Activated CD8-positive, alpha-beta memory T cell treated with anti-CD3 and anti-CD28 coated beads for 1 hour (primary cell): ENCODE data around the gene SHISA6.

Experiments used
- DNase-seq, 2 donors: peaks; one replicate each; pipeline ENCODE4 v3.0.0-alpha.2; 2020; ENCODE audit warnings: low read depth in 1 of 2; ENCODE audit errors: extremely low read depth in 1 of 2

The SHISA6 gene

GRCh38 chr17:11511696-11512095 lies 270.7 kb downstream of the SHISA6 start:
- no peak for DNase-seq

DNA sequence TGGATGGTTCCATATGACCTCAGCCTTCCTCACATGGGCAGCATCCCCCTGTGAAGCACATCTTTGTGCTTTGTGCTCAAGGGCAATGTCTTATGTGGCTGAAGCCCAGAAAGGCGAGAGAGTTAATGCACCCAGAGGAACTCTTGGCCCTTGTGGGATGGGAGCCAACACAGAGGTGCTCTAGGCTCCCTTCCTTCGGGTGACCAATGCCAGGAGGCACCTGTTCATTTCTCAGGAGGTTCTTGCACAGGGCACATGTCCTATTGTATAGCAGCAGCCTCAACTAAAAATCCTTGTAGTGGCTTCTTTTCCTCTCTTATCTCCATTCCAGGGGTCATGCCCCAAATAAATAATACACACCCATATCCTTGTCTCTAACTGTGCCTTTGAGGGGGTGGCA lies 273.6 kb downstream of the SHISA6 start:
- DNase-seq: no peak

GRCh38 chr17:11514981-11515680 lies 274.1 kb downstream of the SHISA6 start:
- DNase-seq: no peak

- no peak for DNase-seq
Observed at GRCh38 chr17:11515901-11516300, 274.9 kb downstream of the SHISA6 start.

DNA sequence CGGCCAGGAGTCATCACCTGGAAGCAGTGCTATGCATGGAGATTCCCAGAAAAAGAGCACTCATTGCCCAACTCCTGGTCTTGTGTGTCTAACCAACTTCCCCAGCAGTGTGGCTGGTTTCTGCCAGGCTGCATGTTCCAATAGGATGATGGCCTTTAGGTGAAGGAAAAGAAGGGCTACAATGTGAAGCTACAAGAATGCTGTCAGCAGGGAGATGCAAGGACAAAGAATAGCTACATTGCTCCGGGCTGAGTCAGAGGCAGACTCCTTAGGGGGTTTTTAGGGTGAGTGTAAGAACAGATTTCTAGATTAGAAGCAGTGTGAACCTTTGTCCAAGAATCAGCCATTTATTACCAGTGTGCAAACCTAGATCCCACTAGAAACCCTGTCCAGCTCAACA lies 294.2 kb downstream of the SHISA6 start:
- no peak for DNase-seq

GRCh38 chr17:11538366-11538765 lies 297.4 kb downstream of the SHISA6 start:
- DNase-seq: no peak

DNA sequence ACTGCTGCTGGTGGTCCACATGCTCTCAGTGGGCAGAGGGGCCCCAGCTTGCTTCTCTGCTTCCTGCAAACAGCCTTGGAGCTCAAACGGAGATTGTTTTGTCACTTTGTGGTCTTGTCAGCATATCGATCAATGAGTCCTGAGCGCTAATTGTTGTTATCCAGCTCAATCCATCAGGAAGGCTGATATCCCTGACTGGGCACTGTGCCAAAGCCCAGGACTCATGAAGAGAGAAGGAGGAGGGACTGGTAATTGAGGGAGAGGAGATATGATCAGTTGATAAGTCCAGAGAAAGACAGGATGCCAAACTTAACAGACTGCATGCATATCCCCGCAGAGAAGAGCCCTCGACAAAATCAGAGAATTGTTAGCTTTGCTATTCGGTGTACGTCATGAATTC lies 298.6 kb downstream of the SHISA6 start:
- no peak for DNase-seq

GRCh38 chr17:11545002-11545401 lies 304.0 kb downstream of the SHISA6 start:
- DNase-seq: no peak

- no peak for DNase-seq
Observed at GRCh38 chr17:11545696-11546095, 304.7 kb downstream of the SHISA6 start.

- no peak for DNase-seq
Observed at GRCh38 chr17:11547853-11548252, 306.8 kb downstream of the SHISA6 start.

GRCh38 chr17:11548398-11548797 lies 307.4 kb downstream of the SHISA6 start:
- DNase-seq: no peak

DNA sequence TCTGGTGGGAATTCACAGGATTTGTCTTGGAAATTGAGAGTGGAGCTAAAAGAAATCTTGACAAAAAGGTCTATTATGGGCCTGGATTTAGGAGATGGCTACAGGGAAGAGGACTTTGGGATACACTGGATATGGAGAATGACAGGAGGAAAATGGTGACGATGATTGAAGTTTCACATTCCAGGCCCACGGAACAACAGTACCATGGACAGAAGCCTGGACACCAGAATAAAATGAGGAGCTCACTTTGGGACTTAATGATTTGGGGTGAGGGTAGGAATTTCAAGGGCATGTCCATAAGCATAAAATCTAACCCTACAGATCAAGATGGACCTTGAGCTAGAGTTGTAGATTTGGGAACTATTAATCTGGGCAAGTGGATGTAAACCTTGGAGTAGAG lies 309.4 kb downstream of the SHISA6 start:
- DNase-seq: no peak

DNA sequence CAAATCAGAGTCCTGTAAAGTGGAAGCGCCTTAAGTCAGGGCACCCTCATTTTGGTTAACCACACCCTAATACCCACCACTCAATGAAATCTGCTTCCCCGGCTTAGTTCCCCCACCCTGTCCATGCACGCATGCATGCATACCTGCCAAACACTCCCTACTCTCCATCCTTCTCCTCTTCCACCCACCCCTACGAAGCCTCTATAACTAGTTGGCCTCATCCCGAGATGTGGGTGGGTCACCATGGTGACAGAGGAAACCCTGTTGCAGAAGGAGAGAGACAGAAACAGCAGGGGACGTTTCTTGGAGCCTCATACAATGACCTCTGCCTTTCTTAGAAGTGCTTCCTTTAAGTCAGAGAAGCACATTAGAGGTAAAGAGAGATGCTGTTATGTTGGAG lies 310.4 kb downstream of the SHISA6 start:
- DNase-seq: no peak

GRCh38 chr17:11553135-11553534 lies 312.1 kb downstream of the SHISA6 start:
- no peak for DNase-seq

DNA sequence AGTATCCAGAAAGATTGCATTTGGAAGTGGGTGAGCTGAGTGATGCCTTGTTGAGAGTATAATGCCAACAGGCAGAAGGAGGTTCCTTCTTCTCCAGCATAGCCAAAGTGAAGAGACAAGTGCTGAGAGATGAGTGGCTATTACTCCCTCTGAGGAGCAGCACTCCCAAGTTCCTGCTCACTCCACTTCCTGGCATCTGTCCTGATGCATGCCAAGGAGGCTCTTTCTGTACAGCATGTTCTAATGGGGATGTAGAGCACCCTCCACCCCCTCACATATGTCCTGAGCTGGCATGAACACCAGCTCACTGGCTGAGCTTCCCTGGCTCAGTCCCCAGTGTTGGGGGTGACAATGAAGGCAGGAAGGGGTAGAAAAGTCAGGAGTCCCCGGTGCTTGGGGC lies 313.0 kb downstream of the SHISA6 start:
- no peak for DNase-seq

DNA sequence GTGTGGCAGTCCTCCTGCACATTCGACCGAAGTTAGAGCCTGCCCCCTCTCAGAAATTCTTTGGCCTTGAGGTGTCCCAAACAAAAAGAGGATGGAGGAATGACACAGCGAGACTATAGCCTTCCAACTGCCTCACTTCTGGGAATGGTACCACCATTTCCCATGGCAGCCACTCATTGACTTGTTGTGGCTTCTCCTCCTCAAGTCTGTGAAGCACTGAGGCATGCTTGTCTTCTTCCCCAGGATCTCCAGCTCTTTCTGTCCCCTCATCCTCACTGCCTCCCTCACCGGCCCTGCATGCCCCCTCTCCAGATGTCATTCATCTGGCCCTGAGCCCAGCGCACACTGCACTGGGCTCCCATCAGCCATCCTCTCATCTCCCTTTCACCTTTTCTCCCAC lies 313.5 kb downstream of the SHISA6 start:
- DNase-seq: no peak

- DNase-seq: no peak
Observed at GRCh38 chr17:11555530-11555929, 314.5 kb downstream of the SHISA6 start.

GRCh38 chr17:11557727-11558452 lies 316.9 kb downstream of the SHISA6 start:
- no peak for DNase-seq

DNA sequence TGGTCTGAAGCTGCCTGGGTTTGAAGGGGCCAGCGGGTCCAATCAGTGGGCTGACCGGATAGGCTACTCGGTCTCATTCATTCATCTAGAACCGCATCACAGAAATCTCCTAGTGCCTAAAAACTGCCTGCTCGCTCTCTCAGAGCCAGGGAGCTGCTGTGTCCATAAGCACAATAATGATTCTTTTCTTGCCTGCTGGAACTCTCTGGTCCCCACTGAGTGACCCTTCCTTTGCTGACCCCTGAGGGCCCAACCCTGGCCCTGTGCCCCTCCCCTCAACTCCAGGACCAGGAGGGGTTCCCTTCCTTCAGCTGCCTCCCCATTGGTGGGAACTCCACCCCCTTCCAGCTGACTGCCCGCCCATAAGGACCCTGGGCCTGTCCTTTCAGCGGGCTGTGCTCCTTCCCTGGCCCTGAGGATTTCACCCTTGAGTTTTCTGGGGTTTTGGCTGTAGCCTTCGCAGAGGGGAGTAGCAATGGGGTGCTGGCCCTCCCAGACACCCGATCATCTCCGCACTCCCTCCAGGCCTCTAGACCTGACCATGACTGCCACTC lies 317.7 kb downstream of the SHISA6 start:
- DNase-seq: no peak

DNA sequence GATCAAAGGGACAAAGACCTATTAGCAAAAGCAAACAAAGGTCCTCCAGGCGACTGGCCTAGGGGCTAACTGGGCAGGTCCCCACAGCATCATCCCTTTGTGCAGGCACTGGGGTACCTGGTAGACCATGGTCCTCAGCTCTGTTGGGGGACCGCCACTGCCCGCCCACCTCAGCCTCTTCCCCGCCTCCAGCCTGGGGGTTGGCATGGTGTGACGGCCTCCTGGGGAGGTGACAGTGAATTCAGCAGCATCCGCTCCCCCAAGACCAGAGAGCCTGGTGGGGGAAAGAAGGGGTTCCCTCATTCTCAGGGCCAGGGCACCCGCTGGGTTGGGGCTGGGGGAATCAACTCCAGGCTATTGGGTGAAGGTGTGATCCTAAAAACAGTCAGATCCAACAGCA lies 318.6 kb downstream of the SHISA6 start:
- no peak for DNase-seq

DNA sequence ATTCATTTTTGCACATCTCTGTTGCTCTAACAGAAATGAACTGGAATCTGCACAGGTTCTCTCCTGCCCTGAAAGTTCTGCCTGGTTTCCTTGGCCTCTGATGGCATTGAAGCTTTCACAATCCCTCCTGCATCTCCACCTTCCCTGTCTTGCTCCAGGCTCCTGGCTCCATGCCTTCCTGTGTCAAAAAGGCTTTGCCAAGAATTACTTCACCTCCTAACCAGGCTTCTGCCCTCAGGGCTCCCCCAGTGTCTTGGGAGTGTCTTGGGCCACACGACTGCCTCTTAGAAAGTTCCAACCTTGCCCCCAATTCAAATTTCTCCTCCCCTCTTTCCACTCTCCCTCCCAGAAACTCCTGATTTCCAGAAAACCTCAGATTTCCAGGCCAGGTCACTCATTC lies 320.3 kb downstream of the SHISA6 start:
- DNase-seq: no peak

GRCh38 chr17:11561702-11562101 lies 320.7 kb downstream of the SHISA6 start:
- DNase-seq: no peak
